CD4-positive, alpha-beta memory T cell (primary cell): ENCODE data around the gene MAP3K12. TPM values are rescaled to one million over a fixed set of nuclear protein-coding genes. Genes with fewer than 3 reads are reported as not detected.

Source experiments
- CTCF ChIA-PET: fragments of 350-600 bp; sonication (Branson Sonifier 250); formaldehyde crosslinking; loops from one replicate; lab custom pipeline; 2021; ENCODE audit warnings: inconsistent platforms; ENCODE audit not compliant: partially characterized antibody; lab: Charles Lee
- POLR2A ChIA-PET: fragments of 350-600 bp; sonication (Branson Sonifier 250); formaldehyde crosslinking; loops from one replicate; lab custom pipeline; 2021; ENCODE audit not compliant: partially characterized antibody; lab: Charles Lee
- DNase-seq, 5 donors: peaks; one replicate each; pipeline versions ENCODE4 v3.0.0 to v3.0.0-alpha.2; 2020 to 2022; ENCODE audit warnings: mixed read lengths in 1 of 5
- H3K27ac ChIP-seq: one replicate; pipeline ENCODE4 v1.7.0; 2013; ENCODE audit warnings: low read depth, low read length
- H3K27me3 ChIP-seq: 2 replicates; pipeline ENCODE4 v1.7.0; 2013; ENCODE audit warnings: mild to moderate bottlenecking, low read length, moderate library complexity; ENCODE audit not compliant: insufficient read depth
- H3K36me3 ChIP-seq: 2 replicates; pipeline ENCODE4 v1.7.0; 2013; ENCODE audit warnings: mild to moderate bottlenecking, low read length, moderate library complexity; ENCODE audit not compliant: insufficient read depth
- H3K4me1 ChIP-seq: 2 replicates; pipeline ENCODE4 v1.7.0; 2013; ENCODE audit warnings: mild to moderate bottlenecking, low read length, moderate library complexity; ENCODE audit not compliant: insufficient read depth
- H3K4me3 ChIP-seq, 2 donors: one replicate each; pipeline ENCODE4 v1.7.0; 2013; ENCODE audit warnings: low read length in 2 of 2, mild to moderate bottlenecking in 1 of 2
- H3K9me3 ChIP-seq, 2 donors: one replicate each; pipeline ENCODE4 v1.7.0; 2013; ENCODE audit warnings: low read length in 2 of 2, control low read depth in 1 of 2; ENCODE audit not compliant: control insufficient read depth in 1 of 2
- H3K27ac Mint-ChIP-seq, 7 donors: one replicate each; pipeline ENCODE4 v1.8.0; 2020 to 2021; ENCODE audit warnings: mixed read lengths in 7 of 7, mild to moderate bottlenecking in 6 of 7, inconsistent platforms in 3 of 7, moderate library complexity in 3 of 7
- H3K27me3 Mint-ChIP-seq, 2 donors: one replicate each; pipeline ENCODE4 v1.8.0; 2020 to 2021; ENCODE audit warnings: mixed read lengths in 2 of 2
- H3K36me3 Mint-ChIP-seq, 2 donors: one replicate each; pipeline ENCODE4 v1.8.0; 2020 to 2021; ENCODE audit warnings: mixed read lengths in 2 of 2, inconsistent platforms in 1 of 2, mild to moderate bottlenecking in 1 of 2
- H3K4me1 Mint-ChIP-seq, 4 donors: one replicate each; pipeline ENCODE4 v1.8.0; 2020 to 2021; ENCODE audit warnings: mixed read lengths in 4 of 4, mild to moderate bottlenecking in 1 of 4
- H3K4me3 Mint-ChIP-seq, 8 donors: one replicate each; pipeline ENCODE4 v1.8.0; 2020 to 2021; ENCODE audit warnings: mixed read lengths in 8 of 8, mild to moderate bottlenecking in 7 of 8, moderate library complexity in 6 of 8, inconsistent platforms in 3 of 8
- H3K9me3 Mint-ChIP-seq, 8 donors: one replicate each; pipeline ENCODE4 v1.8.0; 2020 to 2021; ENCODE audit warnings: mixed read lengths in 8 of 8, mild to moderate bottlenecking in 5 of 8, inconsistent platforms in 3 of 8, moderate library complexity in 1 of 8
- intact Hi-C: fragments of 100-400 bp; cut with micrococcal nuclease; formaldehyde crosslinking; loops from one replicate; pipeline ENCODE4 v1.15.1; 2023
- polyA plus RNA-seq, 2 donors: library from polyadenylated mRNA; unstranded; fragments of 300-500 nt; fragmentation: Illumina TruSeq; gene quantifications; one replicate each; pipeline ENCODE4 v1.2.3, GENCODE V29; 2021
- total RNA-seq, 2 experiments: library from RNA; stranded (reverse); gene quantifications; one replicate each; pipeline ENCODE4 v1.2.3, GENCODE V29; 2021

The MAP3K12 gene
- total and polyA plus RNA-seq, 4 experiments from 2014 or later = 3.1 to 28.2 (median 16.8) TPM

- no peaks in the 10 kb centered on the region for H3K36me3 ChIP-seq
- peaks cover 56% of the 10 kb centered on the region for H3K4me1 ChIP-seq
- peaks cover 24 to 77% (median 54%) of the 10 kb centered on the region in 4 donors for H3K4me1 Mint-ChIP-seq
- no peak overlapping the region for H3K27ac ChIP-seq
- CTCF ChIA-PET = interaction anchor here (0.6 to 1.4 kb wide), 3 partner anchors 12 to 177 kb away, joined by 3 to 5 read pairs (median 3); partner anchors contain the start of gene AAAS
- peaks cover 0 to 4% of the 10 kb centered on the region in 2 donors for H3K36me3 Mint-ChIP-seq
- intact Hi-C loops = no loop called here
- peak overlapping the region; percentile 82 to 93 (median 92) for H3K4me3 Mint-ChIP-seq
- no peaks in the 10 kb centered on the region for H3K27me3 ChIP-seq
- POLR2A ChIA-PET = interaction anchor here (0.6 to 7.2 kb wide), 10 partner anchors 8 to 424 kb away, joined by 3 to 75 read pairs (median 40); partner anchors contain the start of genes AAAS, PRR13 and SP1
- no peaks in the 10 kb centered on the region for H3K9me3 ChIP-seq
- H3K27ac Mint-ChIP-seq = peak overlapping the region; percentile 83 to 97 (median 93)
- no peaks in the 10 kb centered on the region for H3K27me3 Mint-ChIP-seq
- no peaks in the 10 kb centered on the region for H3K9me3 Mint-ChIP-seq
- peak overlapping the region; percentile 36 to 79 for H3K4me3 ChIP-seq
- DNase-seq = no peak
Measured at GRCh38 chr12:53498235-53498630, 1.0 kb downstream of the MAP3K12 start.

- H3K4me3 Mint-ChIP-seq = peak overlapping the region in 7 of 8 donors; percentile 20 to 93 (median 86)
- POLR2A ChIA-PET = interaction anchor here (1.0 to 7.2 kb wide), 8 partner anchors 7 to 175 kb away, joined by 4 to 75 read pairs (median 48); partner anchors contain the start of genes AAAS, PRR13 and SP1
- H3K36me3 ChIP-seq = no peaks in the 10 kb centered on the region
- no peaks in the 10 kb centered on the region for H3K9me3 Mint-ChIP-seq
- H3K27ac ChIP-seq = no peak overlapping the region
- peaks cover 26 to 80% (median 55%) of the 10 kb centered on the region in 4 donors for H3K4me1 Mint-ChIP-seq
- no peak for DNase-seq
- peaks cover 57% of the 10 kb centered on the region for H3K4me1 ChIP-seq
- intact Hi-C loops = no loop called here
- H3K27ac Mint-ChIP-seq = peak overlapping the region in 4 of 7 donors; percentile 43 to 93 (median 88)
- H3K27me3 Mint-ChIP-seq = no peaks in the 10 kb centered on the region
- CTCF ChIA-PET = interaction anchor here (1.2 to 1.4 kb wide), 2 partner anchors 16 to 176 kb away, joined by 3 to 5 read pairs; partner anchors contain the start of gene AAAS
- H3K27me3 ChIP-seq = no peaks in the 10 kb centered on the region
- no peak overlapping the region for H3K4me3 ChIP-seq
- peaks cover 0 to 4% of the 10 kb centered on the region in 2 donors for H3K36me3 Mint-ChIP-seq
- no peaks in the 10 kb centered on the region for H3K9me3 ChIP-seq
Measured at GRCh38 chr12:53497461-53497860, 1.8 kb downstream of the MAP3K12 start.

GRCh38 chr12:53496752-53497032, 2.6 kb downstream of the MAP3K12 start:
- peaks cover 50% of the 10 kb centered on the region for H3K4me1 ChIP-seq
- Mint-ChIP-seq H3K36me3 (peaks cover 0 to 4% of the 10 kb centered on the region in 2 donors), H3K4me1 (peaks cover 28 to 81% (median 55%) of the 10 kb centered on the region in 4 donors), H3K27me3 (no peaks in the 10 kb centered on the region), H3K9me3 (no peaks in the 10 kb centered on the region), H3K4me3 (peak overlapping the region in 1 of 8 donors; percentile 0), H3K27ac (peak overlapping the region in 1 of 7 donors; percentile 42)
- H3K9me3 ChIP-seq = no peaks in the 10 kb centered on the region
- ChIA-PET POLR2A (interaction anchor here (6.2 to 7.2 kb wide), 2 partner anchors 55 to 174 kb away, joined by 54 to 75 read pairs; partner anchors contain the start of genes AAAS and PRR13), CTCF (no interaction called here)
- H3K36me3 ChIP-seq = no peaks in the 10 kb centered on the region
- H3K27ac ChIP-seq = no peak overlapping the region
- DNase-seq = no peak
- no peak overlapping the region for H3K4me3 ChIP-seq
- intact Hi-C loops = no loop called here
- no peaks in the 10 kb centered on the region for H3K27me3 ChIP-seq

GRCh38 chr12:53495903-53496751, 3.1 kb downstream of the MAP3K12 start:
- H3K27ac Mint-ChIP-seq = peak overlapping the region in 4 of 7 donors; percentile 42 to 80 (median 54)
- peaks cover 28 to 77% (median 55%) of the 10 kb centered on the region in 4 donors for H3K4me1 Mint-ChIP-seq

GRCh38 chr12:53493610-53494391, 5.5 kb downstream of the MAP3K12 start:
- Mint-ChIP-seq H3K36me3 (peaks cover 0 to 2% of the 10 kb centered on the region in 2 donors), H3K27me3 (no peaks in the 10 kb centered on the region), H3K4me3 (peak overlapping the region; percentile 88 to 98 (median 90)), H3K27ac (peak overlapping the region; percentile 86 to 99 (median 96)), H3K4me1 (peaks cover 22 to 63% (median 46%) of the 10 kb centered on the region in 4 donors), H3K9me3 (no peaks in the 10 kb centered on the region)
- no peaks in the 10 kb centered on the region for H3K36me3 ChIP-seq
- intact Hi-C loops = loop anchor here (1.0 kb wide), 2 partner anchors 8 to 52 kb away; partner anchors contain the start of genes PRR13 and TARBP2
- peaks cover 34% of the 10 kb centered on the region for H3K4me1 ChIP-seq
- POLR2A ChIA-PET = interaction anchor here (0.6 to 1.8 kb wide), 11 partner anchors 7 to 132 kb away, joined by 3 to 7 read pairs (median 4); partner anchors contain the start of genes ATF7, PCBP2 and PRR13
- H3K9me3 ChIP-seq = no peaks in the 10 kb centered on the region
- peak in 1 of 5 donors; percentile 12 for DNase-seq
- H3K27me3 ChIP-seq = no peaks in the 10 kb centered on the region
- H3K4me3 ChIP-seq = peak overlapping the region; percentile 45 to 93
- H3K27ac ChIP-seq = peak overlapping the region; percentile 75
- CTCF ChIA-PET = interaction anchor here (1.2 to 5.5 kb wide), 3 partner anchors 15 to 172 kb away, joined by 5 to 27 read pairs (median 6); partner anchors contain the start of gene AAAS

More at GRCh38 chr12:53495903-53496751, 3.1 kb downstream of the MAP3K12 start:
- Histone ChIP-seq H3K36me3 (no peaks in the 10 kb centered on the region), H3K4me1 (peaks cover 46% of the 10 kb centered on the region), H3K27ac (no peak overlapping the region), H3K9me3 (no peaks in the 10 kb centered on the region), H3K4me3 (no peak overlapping the region), H3K27me3 (no peaks in the 10 kb centered on the region)
- Mint-ChIP-seq H3K27me3 (no peaks in the 10 kb centered on the region), H3K36me3 (peaks cover 0 to 4% of the 10 kb centered on the region in 2 donors), H3K4me3 (peak overlapping the region in 7 of 8 donors; percentile 0 to 49 (median 23)), H3K9me3 (no peaks in the 10 kb centered on the region)
- intact Hi-C loops = no loop called here
- ChIA-PET CTCF (interaction anchor here (5.5 kb wide), 1 partner anchor 13 kb away, joined by 27 read pairs; no protein-coding TSS in a partner anchor), POLR2A (interaction anchor here (0.6 to 7.2 kb wide), 3 partner anchors 43 to 116 kb away, joined by 3 to 54 read pairs (median 5); partner anchors contain the start of genes PRR13 and SP1)
- DNase-seq = no peak

GRCh38 chr12:53492830-53493609, 6.2 kb downstream of the MAP3K12 start:
- peaks cover 26% of the 10 kb centered on the region for H3K4me1 ChIP-seq
- H3K36me3 Mint-ChIP-seq = peaks cover 0 to 2% of the 10 kb centered on the region in 2 donors
- peak overlapping the region; percentile 75 for H3K27ac ChIP-seq
- H3K27ac Mint-ChIP-seq = peak overlapping the region; percentile 86 to 99 (median 96)
- H3K4me1 Mint-ChIP-seq = peaks cover 15 to 56% (median 39%) of the 10 kb centered on the region in 4 donors
- intact Hi-C loops = loop anchor here (1.0 kb wide), 2 partner anchors 8 to 52 kb away; partner anchors contain the start of genes PRR13 and TARBP2
- ChIA-PET CTCF (interaction anchor here (1.7 to 5.5 kb wide), 3 partner anchors 16 to 141 kb away, joined by 6 to 27 read pairs (median 11); no protein-coding TSS in a partner anchor), POLR2A (interaction anchor here (0.6 to 5.6 kb wide), 12 partner anchors 6 to 133 kb away, joined by 3 to 60 read pairs (median 4); partner anchors contain the start of genes ATF7, MAP3K12, PCBP2 and PRR13)
- peak overlapping the region; percentile 45 to 93 for H3K4me3 ChIP-seq
- DNase-seq = peak; percentile 82 to 91 (median 83)
- peak overlapping the region; percentile 88 to 98 (median 90) for H3K4me3 Mint-ChIP-seq
- no peaks in the 10 kb centered on the region for H3K36me3 ChIP-seq
- H3K9me3 ChIP-seq = no peaks in the 10 kb centered on the region
- H3K27me3 ChIP-seq = no peaks in the 10 kb centered on the region
- no peaks in the 10 kb centered on the region for H3K9me3 Mint-ChIP-seq
- H3K27me3 Mint-ChIP-seq = no peaks in the 10 kb centered on the region
